Activated CD8-positive, alpha-beta T cell treated with anti-CD3 and anti-CD28 coated beads for 36 hours (primary cell): ENCODE data around the gene RANBP10. TPM values are rescaled to one million over a fixed set of nuclear protein-coding genes. Genes with fewer than 3 reads are reported as not detected.

Source experiments
- ATAC-seq: fragments of 200-7000 bp; cut with Tn5 transposase; one replicate; pipeline ENCODE4 v1.10.0; 2021; ENCODE audit warnings: mild to moderate bottlenecking, moderate library complexity
- CTCF ChIA-PET: fragments of 350-600 bp; sonication (Branson Sonifier 250); formaldehyde crosslinking; loops from one replicate; lab custom pipeline; 2021; ENCODE audit warnings: antibody characterized with exemption; lab: Charles Lee
- POLR2A ChIA-PET: fragments of 350-600 bp; sonication (Branson Sonifier 250); formaldehyde crosslinking; loops from one replicate; lab custom pipeline; 2021; ENCODE audit warnings: antibody characterized with exemption; lab: Charles Lee
- DNase-seq: peaks from one replicate; pipeline ENCODE4 v3.0.0-alpha.2; 2020
- H3K27ac Mint-ChIP-seq: one replicate; pipeline ENCODE4 v1.8.0; 2021; ENCODE audit warnings: mild to moderate bottlenecking, mixed read lengths
- H3K27me3 Mint-ChIP-seq: one replicate; pipeline ENCODE4 v1.8.0; 2021; ENCODE audit warnings: mixed read lengths
- H3K36me3 Mint-ChIP-seq: one replicate; pipeline ENCODE4 v1.8.0; 2021; ENCODE audit warnings: low read depth, mixed read lengths
- H3K4me1 Mint-ChIP-seq: one replicate; pipeline ENCODE4 v1.8.0; 2021; ENCODE audit warnings: low read depth, mixed read lengths
- H3K4me3 Mint-ChIP-seq: one replicate; pipeline ENCODE4 v1.8.0; 2021; ENCODE audit warnings: mild to moderate bottlenecking, moderate library complexity, mixed read lengths
- H3K9me3 Mint-ChIP-seq: one replicate; pipeline ENCODE4 v1.8.0; 2021; ENCODE audit warnings: mixed read lengths
- CTCF ChIP-seq: fragments of 200-600 bp; IDR thresholded peaks from one replicate; pipeline ENCODE4 v1.8.0; 2022; ENCODE audit warnings: antibody characterized with exemption, mild to moderate bottlenecking
- intact Hi-C: fragments of 100-400 bp; cut with micrococcal nuclease; formaldehyde crosslinking; loops from one replicate; pipeline ENCODE4 v1.10.0; 2022
- total RNA-seq, 2 experiments: library from RNA; stranded (reverse); gene quantifications; one replicate each; pipeline ENCODE4 v1.2.3, GENCODE V29; 2021

Gene RANBP10
- total RNA-seq, 2 experiments from 2014 or later: 15.9 to 18.9 TPM

DNA sequence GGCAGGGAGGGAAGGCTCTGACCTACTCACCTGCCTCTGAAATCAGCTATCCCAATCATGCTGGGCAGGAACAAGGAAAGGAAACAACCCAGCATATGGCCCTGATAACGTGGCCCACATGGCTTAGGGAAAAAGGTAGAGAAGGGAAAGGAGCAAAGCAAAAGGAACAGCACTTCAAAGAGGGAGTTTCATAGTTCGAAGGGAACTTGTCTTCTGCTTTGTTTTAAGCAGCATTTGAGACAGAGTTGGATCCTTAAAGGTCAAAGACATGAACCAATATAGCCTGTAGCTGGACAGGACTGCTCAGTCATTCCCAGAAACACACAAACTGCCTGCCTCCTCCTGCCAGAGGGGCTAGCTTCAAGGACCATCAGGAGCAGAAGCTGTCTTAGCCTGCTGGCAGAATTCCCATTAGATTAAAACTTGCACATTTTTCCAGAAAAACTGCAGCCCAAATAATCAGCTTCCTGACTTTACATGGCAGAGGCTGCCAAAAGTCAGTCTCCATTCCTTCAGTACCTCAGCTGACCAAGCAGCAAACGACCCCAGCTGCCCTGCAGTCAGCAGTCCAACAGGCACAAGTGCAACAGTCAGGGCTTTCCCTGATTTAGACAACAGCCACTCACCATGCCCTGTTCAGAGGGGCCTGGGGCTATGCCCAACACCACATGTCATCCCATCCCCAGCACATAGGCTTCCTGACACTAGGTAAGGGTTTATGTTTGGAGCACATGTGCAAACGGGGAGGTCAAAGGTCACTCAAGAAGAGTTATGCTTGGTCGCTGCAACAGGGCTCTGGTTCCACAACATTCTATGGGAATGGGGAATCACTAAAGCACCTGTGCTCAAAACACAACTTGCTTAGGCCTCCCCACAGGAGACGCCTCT lies 32.5 kb downstream of the RANBP10 start:
- no peak for TF ChIP-seq CTCF
- Mint-ChIP-seq H3K4me3 (no peak overlapping the region), H3K36me3 (peaks cover 11% of the 10 kb centered on the region), H3K27ac (no peak overlapping the region), H3K4me1 (peaks cover 3% of the 10 kb centered on the region), H3K9me3 (no peaks in the 10 kb centered on the region), H3K27me3 (no peaks in the 10 kb centered on the region)
- DNase-seq: no peak
- no peak for ATAC-seq
- ChIA-PET CTCF (interaction anchor here (1.9 kb wide), 1 partner anchor 42 kb away, joined by 5 read pairs; no protein-coding TSS in a partner anchor), POLR2A (no interaction called here)
- intact Hi-C loops: no loop called here

DNA sequence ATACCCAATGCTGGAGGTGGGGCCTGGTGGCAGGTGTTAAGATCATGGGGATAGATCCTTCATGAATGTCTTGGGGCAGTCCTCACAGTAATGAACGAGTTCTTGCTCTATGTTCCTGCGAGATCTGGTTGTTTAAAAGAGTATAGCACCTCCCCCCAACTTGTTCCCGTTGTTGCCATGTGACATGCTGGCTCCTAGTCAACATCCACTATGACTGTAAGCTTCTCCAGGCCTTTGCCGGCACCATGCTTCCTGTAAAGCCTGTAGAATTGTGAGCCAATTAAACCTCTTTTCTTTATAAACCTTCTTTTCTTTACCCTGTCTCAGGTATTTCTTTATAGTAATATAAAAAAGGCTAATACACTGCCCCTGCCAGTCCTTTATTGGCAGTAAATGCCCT lies 33.3 kb downstream of the RANBP10 start:
- H3K9me3 Mint-ChIP-seq: no peaks in the 10 kb centered on the region
- H3K27me3 Mint-ChIP-seq: no peaks in the 10 kb centered on the region
- intact Hi-C loops: no loop called here
- no peak for ATAC-seq
- POLR2A ChIA-PET: no interaction called here
- CTCF ChIA-PET: interaction anchor here (1.9 kb wide), 1 partner anchor 43 kb away, joined by 5 read pairs; no protein-coding TSS in a partner anchor
- no peak for TF ChIP-seq CTCF
- no peak for DNase-seq
- no peak overlapping the region for H3K27ac Mint-ChIP-seq
- H3K4me3 Mint-ChIP-seq: no peak overlapping the region
- H3K4me1 Mint-ChIP-seq: peaks cover 3% of the 10 kb centered on the region
- peaks cover 11% of the 10 kb centered on the region for H3K36me3 Mint-ChIP-seq

DNA sequence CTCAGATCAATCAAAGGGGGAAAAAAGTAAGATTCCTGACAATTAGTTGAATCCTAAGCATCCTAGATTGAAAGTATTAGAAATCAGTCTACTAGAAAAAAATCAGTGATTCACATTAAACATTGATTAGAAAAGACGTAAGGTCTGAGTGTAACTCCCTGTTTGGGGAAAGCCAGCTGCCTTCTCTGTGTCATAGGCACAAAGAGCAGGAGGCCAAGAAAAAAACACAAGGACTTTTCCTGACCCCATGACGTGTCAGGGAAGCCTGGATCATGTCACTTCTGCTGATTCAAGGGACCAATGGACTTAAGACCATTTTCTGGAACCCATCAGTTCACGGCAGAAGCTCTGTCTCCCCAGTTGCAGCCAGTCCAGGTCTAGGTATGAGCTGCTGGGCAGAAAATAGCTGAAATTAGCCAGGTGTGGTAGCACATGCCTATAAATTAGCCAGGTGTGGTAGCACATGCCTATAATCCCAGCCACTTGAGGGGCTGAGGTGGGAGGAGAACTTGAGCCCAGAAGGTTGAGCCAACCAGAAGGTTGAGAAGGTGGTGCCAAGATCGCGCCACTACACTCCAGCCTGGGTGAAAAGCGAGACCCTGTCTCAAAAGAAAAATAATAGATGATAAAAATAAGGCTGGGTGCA lies 35.9 kb downstream of the RANBP10 start:
- Mint-ChIP-seq H3K4me3 (no peak overlapping the region), H3K27me3 (no peaks in the 10 kb centered on the region), H3K4me1 (peaks cover 3% of the 10 kb centered on the region), H3K36me3 (peaks cover 11% of the 10 kb centered on the region), H3K9me3 (no peaks in the 10 kb centered on the region), H3K27ac (no peak overlapping the region)
- ATAC-seq (no peak), DNase-seq (no peak)
- ChIA-PET CTCF (interaction anchor here (1.4 kb wide), 1 partner anchor 46 kb away, joined by 9 read pairs; no protein-coding TSS in a partner anchor), POLR2A (no interaction called here)
- intact Hi-C loops: no loop called here
- no peak for TF ChIP-seq CTCF

GRCh38 chr16:67767953-67768352 lies 38.4 kb downstream of the RANBP10 start:
- Mint-ChIP-seq H3K4me1 (no peaks in the 10 kb centered on the region), H3K9me3 (no peaks in the 10 kb centered on the region), H3K36me3 (peaks cover 10% of the 10 kb centered on the region), H3K4me3 (no peak overlapping the region), H3K27me3 (no peaks in the 10 kb centered on the region), H3K27ac (no peak overlapping the region)
- ChIA-PET POLR2A (no interaction called here), CTCF (interaction anchor here (0.6 to 1.4 kb wide), 2 partner anchors 48 to 1509 kb away, joined by 3 read pairs; no protein-coding TSS in a partner anchor)
- no peak for DNase-seq
- no peak for ATAC-seq
- no peak for TF ChIP-seq CTCF
- intact Hi-C loops: no loop called here
